VCaP (cell line): ENCODE results near the gene FAM210A.
A peak's percentile ranks its signal among the peaks of the same experiment; 100 is the strongest.

Experiments
- H3K27ac ChIP-seq: fragments of 450-650 bp; 2 replicates; pipeline ENCODE4 v1.5.1; 2017
- CTCF ChIP-seq: fragments of 450-650 bp; conservative IDR thresholded peaks from 2 replicates; pipeline ENCODE4 v1.5.1; 2017; ENCODE audit warnings: mild to moderate bottlenecking, moderate library complexity

FAM210A gene

DNA sequence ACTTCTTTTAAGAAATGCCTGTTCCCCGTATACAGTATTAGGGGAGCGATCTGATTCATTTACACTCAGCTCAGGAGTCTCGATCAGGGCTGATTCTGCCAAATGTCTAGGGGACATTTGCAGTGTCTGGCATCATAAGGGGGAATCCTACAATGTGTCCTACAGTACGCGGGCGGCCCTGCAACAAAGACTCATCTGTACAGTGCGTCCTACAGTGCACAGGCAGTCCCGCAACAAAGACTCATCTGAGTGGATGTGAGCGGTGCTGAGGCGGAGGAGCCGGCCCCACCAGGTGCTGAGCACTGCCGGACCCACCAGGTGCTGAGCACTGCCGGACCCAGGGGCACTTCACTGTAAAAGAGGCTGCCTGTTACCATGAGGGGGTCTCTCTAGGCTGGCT is 102.5 kb downstream of the FAM210A start:
- no peak for TF ChIP-seq CTCF
- H3K27ac ChIP-seq = no peak overlapping the region

DNA sequence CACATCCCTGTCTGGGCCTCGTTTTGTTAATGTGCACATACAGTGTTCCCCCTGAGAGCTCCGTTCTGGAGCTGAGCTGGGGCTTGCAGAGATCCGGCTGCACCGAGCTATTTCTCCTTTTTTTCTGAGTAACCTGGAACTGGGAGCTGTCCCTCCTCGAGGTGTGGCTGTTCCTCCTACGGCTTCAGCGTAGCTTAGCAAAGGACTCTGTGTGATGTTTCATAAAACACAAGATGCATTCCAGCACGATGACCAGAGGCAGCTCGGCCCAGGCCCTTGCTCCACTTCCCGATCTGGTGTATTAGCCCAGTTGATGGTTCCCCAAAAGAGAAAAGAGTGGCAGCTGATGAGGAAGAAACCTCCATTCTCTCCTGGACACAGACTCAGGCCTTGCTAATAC is 103.0 kb downstream of the FAM210A start:
- H3K27ac ChIP-seq = no peak overlapping the region
- TF ChIP-seq CTCF = no peak

GRCh38 chr18:13622751-13623150 is 103.6 kb downstream of the FAM210A start:
- no peak overlapping the region for H3K27ac ChIP-seq
- TF ChIP-seq CTCF = no peak

DNA sequence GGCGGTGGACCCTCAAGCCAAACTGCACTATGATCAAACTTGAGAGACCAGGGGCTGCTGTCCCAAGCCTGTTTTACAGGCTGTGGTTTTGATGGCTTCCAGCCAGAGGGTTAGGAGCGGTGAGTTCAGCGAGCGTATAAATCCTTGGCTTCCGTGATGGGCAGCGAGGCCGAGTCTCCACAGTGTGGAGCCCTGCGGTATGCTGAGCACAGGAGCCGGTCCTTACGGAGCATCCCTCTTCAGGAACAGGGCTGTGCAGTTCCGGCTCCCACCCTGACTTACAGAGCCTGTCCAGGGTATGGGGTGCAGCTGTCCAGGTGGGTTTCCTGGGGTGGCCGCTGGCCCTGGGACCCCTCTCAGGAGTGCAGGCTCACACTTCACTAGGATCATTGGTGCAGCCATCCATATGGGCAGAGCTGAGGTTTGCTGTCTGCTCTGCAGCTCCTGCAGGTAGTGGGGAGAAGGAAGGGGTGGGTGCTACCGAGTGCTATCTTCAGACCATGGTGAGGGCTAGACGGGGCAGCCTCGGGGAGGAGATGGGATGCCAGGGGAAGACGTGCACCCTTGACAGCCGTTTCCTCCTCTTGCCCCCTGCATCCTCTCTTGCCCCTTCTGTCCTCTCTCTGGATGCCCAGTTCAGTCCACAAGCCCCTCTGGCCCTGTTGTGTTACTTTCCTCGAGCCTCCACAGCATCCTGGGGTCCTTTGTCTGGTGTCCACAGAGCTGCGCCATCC is 104.3 kb downstream of the FAM210A start:
- peak; percentile 61 for TF ChIP-seq CTCF
- H3K27ac ChIP-seq = peak overlapping the region; percentile 44; the same call in 1 of the 2 replicates

GRCh38 chr18:13621446-13621849 is 104.9 kb downstream of the FAM210A start:
- TF ChIP-seq CTCF = no peak
- H3K27ac ChIP-seq = peak overlapping the region; percentile 44; the same call in 1 of the 2 replicates

- no peak for TF ChIP-seq CTCF
- peak overlapping the region; percentile 44; the same call in 1 of the 2 replicates for H3K27ac ChIP-seq
These were observed 105.4 kb downstream of the FAM210A start for GRCh38 chr18:13620818-13621445.

DNA sequence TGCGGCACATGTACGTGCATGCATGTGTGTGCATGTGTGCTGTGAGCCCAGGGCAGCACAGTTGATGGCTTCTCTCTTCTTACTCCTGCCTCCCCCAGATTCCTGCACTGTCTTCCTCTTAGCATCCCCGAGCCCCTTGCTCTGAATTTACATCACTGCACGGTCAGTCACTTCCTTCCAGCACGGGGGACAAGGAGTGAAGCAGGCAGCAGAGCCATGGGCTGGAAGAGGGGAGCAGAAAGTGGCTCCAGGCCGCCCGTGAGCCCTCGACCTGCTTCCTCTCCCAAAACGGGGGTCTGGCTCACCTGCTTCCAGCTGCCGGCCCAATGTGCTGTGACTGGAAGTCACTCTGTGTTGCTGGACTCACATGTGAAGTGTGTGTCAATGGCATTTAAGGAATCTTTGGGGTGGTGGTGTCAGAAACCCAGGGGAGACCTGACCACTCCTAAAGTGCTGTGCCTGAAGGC is 106.1 kb downstream of the FAM210A start:
- H3K27ac ChIP-seq = no peak overlapping the region

More for the DNA sequence above, 106.1 kb downstream of the FAM210A start:
- TF ChIP-seq CTCF = no peak
